ENCODE measurements around the gene STYX.

The STYX gene

DNA sequence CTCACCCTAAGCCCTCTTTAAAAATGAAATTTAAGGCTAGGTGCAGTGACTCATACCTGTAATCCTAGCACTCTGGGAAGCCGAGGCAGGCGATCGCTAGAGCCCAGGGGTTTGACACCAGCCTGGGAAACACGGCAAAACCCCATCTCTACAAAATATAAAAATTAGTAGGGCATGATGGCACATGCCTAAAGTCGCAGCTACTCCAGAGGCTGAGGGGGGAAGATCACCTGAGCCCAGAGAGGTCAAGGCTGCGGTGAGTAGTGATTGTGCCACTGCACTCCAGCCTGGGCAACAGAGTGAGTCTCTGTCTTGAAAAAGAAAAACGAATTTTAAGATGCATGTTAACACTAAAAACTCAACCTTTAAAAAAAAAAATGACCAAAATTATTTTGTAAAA lies 48.7 kb downstream of the STYX start:
- H3K4me3 ChIP-seq (ENCODE audit: low read length), result no peak overlapping the region
- no peak for DNase-seq (ENCODE audit: low read depth)
- TF ChIP-seq CTCF (conservative IDR thresholded peaks at IDR 0.05; ENCODE audit: low read length), result no peak

GRCh38 chr14:52780893-52781292 lies 50.9 kb downstream of the STYX start:
- no peak for TF ChIP-seq CTCF (conservative IDR thresholded peaks at IDR 0.05; ENCODE audit: low read length)
- no peak overlapping the region for H3K4me3 ChIP-seq (ENCODE audit: low read length)
- DNase-seq (ENCODE audit: low read depth), result no peak

GRCh38 chr14:52781629-52782028 lies 51.7 kb downstream of the STYX start:
- H3K4me3 ChIP-seq (ENCODE audit: low read length), result no peak overlapping the region
- TF ChIP-seq CTCF (conservative IDR thresholded peaks at IDR 0.05; ENCODE audit: low read length), result no peak
- no peak for DNase-seq (ENCODE audit: low read depth)

DNA sequence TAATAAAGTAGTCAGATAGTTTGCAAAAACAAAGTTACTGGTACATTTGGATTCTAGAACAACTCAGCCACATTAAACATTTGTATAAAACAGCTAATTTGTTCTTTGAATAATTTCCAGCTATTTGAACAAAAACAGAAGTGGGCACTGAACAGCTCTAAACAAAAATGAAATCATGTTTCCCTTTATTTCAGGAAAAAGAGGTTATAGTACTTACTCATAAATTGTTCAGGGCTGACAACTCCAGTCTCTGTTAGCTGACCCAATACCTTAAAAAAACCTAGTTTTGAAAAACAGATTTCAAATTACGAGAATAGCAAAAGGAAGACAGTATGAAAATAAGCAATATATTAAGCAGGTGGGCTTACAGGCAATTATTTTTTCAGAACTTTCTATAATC lies 53.2 kb downstream of the STYX start:
- TF ChIP-seq CTCF (conservative IDR thresholded peaks at IDR 0.05; ENCODE audit: low read length), result no peak
- no peak for DNase-seq (ENCODE audit: low read depth)
- no peak overlapping the region for H3K4me3 ChIP-seq (ENCODE audit: low read length)

GRCh38 chr14:52786887-52787286 lies 56.9 kb downstream of the STYX start:
- no peak for TF ChIP-seq CTCF (conservative IDR thresholded peaks at IDR 0.05; ENCODE audit: low read length)
- no peak overlapping the region for H3K4me3 ChIP-seq (ENCODE audit: low read length)
- no peak for DNase-seq (ENCODE audit: low read depth)

DNA sequence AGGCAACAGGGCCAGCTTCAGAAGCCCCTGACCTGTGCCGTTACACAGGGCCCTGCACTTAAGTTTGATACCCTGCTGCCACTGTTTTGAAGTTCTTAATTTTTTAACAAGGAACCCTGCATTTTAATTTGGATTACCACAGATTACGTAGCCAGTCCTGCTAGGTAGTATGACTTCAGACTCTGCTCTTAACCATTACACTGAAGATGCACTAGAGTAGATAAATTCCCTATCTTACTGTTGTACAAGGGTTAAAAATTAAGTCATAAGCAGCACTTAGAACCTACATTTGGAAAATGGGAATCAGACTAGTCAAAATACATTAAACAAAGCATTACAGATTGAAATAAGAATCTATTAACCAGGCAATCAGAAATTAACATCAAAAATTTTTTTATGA lies 59.2 kb downstream of the STYX start:
- no peak for DNase-seq (ENCODE audit: low read depth)
- no peak for TF ChIP-seq CTCF (conservative IDR thresholded peaks at IDR 0.05; ENCODE audit: low read length)
- H3K4me3 ChIP-seq (ENCODE audit: low read length), result no peak overlapping the region; the same call in 1 of the 2 replicates

- DNase-seq (ENCODE audit: low read depth), result no peak
- no peak for TF ChIP-seq CTCF (conservative IDR thresholded peaks at IDR 0.05; ENCODE audit: low read length)
- peak overlapping the region; percentile 87 for H3K4me3 ChIP-seq (ENCODE audit: low read length)
Measured at GRCh38 chr14:52790011-52790755, 60.2 kb downstream of the STYX start.

Data from AG10803 (cell line).